Panc1 (cell line): ENCODE data around the gene DLGAP4. TPM values are rescaled to one million over a fixed set of nuclear protein-coding genes. Genes with fewer than 3 reads are reported as not detected.

Source experiments
- ATAC-seq: fragments of 200-7000 bp; cut with Tn5 transposase; 2 replicates; pipeline ENCODE4 v1.9.1; 2020; ENCODE audit warnings: mild to moderate bottlenecking, moderate library complexity
- BruUV-seq: library from RNA; stranded (reverse); fragments of 400-500 nt; replicated peaks from 2 replicates; lab custom pipeline; 2021; lab: Mats Ljungman, UMichigan
- CTCF ChIA-PET: fragments of 300-600 bp; sonication (Branson Sonifier 250); formaldehyde crosslinking; loops from one replicate; lab custom pipeline; 2022; ENCODE audit warnings: antibody characterized with exemption; lab: Charles Lee
- POLR2A ChIA-PET: fragments of 300-600 bp; sonication (Branson Sonifier 250); formaldehyde crosslinking; loops from one replicate; lab custom pipeline; 2022; ENCODE audit warnings: antibody characterized with exemption; lab: Charles Lee
- DNase-seq: peaks from one replicate; pipeline ENCODE4 v3.0.0-alpha.2; 2010; ENCODE audit warnings: low read depth, low spot score
- H3K27ac ChIP-seq: 2 replicates; pipeline ENCODE4 v1.5.1; 2011; ENCODE audit warnings: mild to moderate bottlenecking, low read length, inconsistent platforms
- H3K27me3 ChIP-seq: fragments of 200-500 bp; sonication (Bioruptor generic); 2 replicates; pipeline ENCODE4 v1.6.0; 2014; ENCODE audit warnings: low read length, inconsistent platforms; ENCODE audit not compliant: control insufficient read depth, insufficient read depth
- H3K36me3 ChIP-seq: fragments of 200-500 bp; sonication (Bioruptor generic); 2 replicates; pipeline ENCODE4 v1.5.1; 2014; ENCODE audit warnings: inconsistent platforms, mild to moderate bottlenecking, low read length, moderate library complexity; ENCODE audit not compliant: control insufficient read depth, insufficient read depth
- H3K4me1 ChIP-seq: 2 replicates; pipeline ENCODE4 v1.5.1; 2011; ENCODE audit warnings: inconsistent platforms, mild to moderate bottlenecking, low read length, moderate library complexity; ENCODE audit not compliant: control insufficient read depth, insufficient read depth
- H3K4me3 ChIP-seq, 2 experiments: 2 replicates each; pipeline ENCODE4 v1.5.1; 2011 to 2012; ENCODE audit warnings: low read depth in 2 of 2, low read length in 2 of 2, mild to moderate bottlenecking in 2 of 2, inconsistent platforms in 1 of 2, moderate library complexity in 1 of 2
- H3K9me3 ChIP-seq: fragments of 200-500 bp; sonication (Bioruptor generic); 2 replicates; pipeline ENCODE4 v1.5.1; 2014; ENCODE audit warnings: low read depth, mild to moderate bottlenecking, inconsistent platforms, low read length, moderate library complexity; ENCODE audit not compliant: control insufficient read depth, insufficient read depth
- POLR2AphosphoS5 ChIP-seq: IDR thresholded peaks from 2 replicates; pipeline ENCODE4 v1.6.1; 2012; ENCODE audit warnings: mild to moderate bottlenecking, low read depth, low read length, moderate library complexity
- SIN3A ChIP-seq: IDR thresholded peaks from 2 replicates; pipeline ENCODE4 v1.6.1; 2012; ENCODE audit warnings: low read depth, mild to moderate bottlenecking, low read length, moderate library complexity, borderline replicate concordance; ENCODE audit not compliant: insufficient read depth
- TCF7L2 ChIP-seq: IDR thresholded peaks from 2 replicates; pipeline ENCODE4 v1.6.1; 2011; ENCODE audit warnings: mild to moderate bottlenecking, low read depth, low read length, inconsistent platforms
- in situ Hi-C: cut with HindIII; loops from 2 replicates; pipeline ENCODE4 v1.10.0; 2016; ENCODE audit warnings: low sequenced_read_pairs, low pct_unique_long_range_greater_than_20kb
- intact Hi-C: fragments of 100-400 bp; cut with micrococcal nuclease; formaldehyde crosslinking; loops from one replicate; pipeline ENCODE4 v1.10.0; 2022; ENCODE audit not compliant: unreplicated experiment
- total RNA-seq: library from RNA; stranded (reverse); gene quantifications from one replicate; pipeline ENCODE4 v1.2.1, GENCODE V29; 2021; ENCODE audit not compliant: unreplicated experiment
- TF ChIP-seq, protein P1 (sequence below), 2 experiments: IDR thresholded peaks; 2 replicates each; pipeline ENCODE4 v1.6.1; 2011 to 2012; ENCODE audit warnings: low read depth in 2 of 2, control low read depth in 1 of 2, low read length in 1 of 2, mild to moderate bottlenecking in 1 of 2, moderate library complexity in 1 of 2; ENCODE audit not compliant: insufficient read depth in 1 of 2
- TF ChIP-seq, protein P2 (sequence below): fragments of 450-650 bp; IDR thresholded peaks from 2 replicates; pipeline ENCODE4 v1.5.1; 2017; ENCODE audit warnings: mild to moderate bottlenecking

DLGAP4 gene
- total RNA-seq, 1 experiment from 2014 or later = 52.5 TPM

DNA sequence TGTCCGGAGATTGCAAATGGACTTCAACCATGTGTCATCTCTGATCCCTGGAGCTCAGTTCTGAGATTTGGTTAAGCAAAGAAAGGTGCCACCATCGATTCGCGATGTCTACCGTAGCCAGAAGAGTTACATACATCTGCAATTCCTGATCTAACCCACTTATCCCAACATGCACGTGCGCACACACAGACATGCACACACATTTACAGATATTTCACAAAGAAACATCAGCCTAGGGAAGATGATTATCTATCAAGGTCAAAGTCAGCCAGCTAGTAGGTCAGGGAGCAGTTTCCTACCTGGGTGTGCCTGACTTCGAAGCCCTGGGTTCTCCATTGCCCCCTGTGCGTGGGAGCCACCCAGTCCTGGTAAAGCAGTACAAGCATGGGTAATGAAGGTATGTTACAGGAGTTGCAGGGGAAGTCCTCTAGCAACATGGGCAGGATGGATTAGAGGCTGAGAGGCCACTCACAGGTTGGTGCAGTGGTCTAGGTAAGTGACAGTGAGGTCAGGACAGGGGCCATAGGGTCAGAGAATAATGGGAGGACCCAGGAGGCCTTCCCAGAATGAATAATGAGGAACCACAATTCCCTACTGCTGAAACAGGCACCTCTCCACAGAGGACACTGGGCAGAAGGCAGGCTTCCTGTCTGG is 150.0 kb downstream of the DLGAP4 start:
- BruUV-seq = no TSS peak
- no peak overlapping the region for H3K27ac ChIP-seq
- ChIA-PET CTCF (no interaction called here), POLR2A (no interaction called here)
- no peak for TF ChIP-seq POLR2AphosphoS5
- TF ChIP-seq, protein P1, sequence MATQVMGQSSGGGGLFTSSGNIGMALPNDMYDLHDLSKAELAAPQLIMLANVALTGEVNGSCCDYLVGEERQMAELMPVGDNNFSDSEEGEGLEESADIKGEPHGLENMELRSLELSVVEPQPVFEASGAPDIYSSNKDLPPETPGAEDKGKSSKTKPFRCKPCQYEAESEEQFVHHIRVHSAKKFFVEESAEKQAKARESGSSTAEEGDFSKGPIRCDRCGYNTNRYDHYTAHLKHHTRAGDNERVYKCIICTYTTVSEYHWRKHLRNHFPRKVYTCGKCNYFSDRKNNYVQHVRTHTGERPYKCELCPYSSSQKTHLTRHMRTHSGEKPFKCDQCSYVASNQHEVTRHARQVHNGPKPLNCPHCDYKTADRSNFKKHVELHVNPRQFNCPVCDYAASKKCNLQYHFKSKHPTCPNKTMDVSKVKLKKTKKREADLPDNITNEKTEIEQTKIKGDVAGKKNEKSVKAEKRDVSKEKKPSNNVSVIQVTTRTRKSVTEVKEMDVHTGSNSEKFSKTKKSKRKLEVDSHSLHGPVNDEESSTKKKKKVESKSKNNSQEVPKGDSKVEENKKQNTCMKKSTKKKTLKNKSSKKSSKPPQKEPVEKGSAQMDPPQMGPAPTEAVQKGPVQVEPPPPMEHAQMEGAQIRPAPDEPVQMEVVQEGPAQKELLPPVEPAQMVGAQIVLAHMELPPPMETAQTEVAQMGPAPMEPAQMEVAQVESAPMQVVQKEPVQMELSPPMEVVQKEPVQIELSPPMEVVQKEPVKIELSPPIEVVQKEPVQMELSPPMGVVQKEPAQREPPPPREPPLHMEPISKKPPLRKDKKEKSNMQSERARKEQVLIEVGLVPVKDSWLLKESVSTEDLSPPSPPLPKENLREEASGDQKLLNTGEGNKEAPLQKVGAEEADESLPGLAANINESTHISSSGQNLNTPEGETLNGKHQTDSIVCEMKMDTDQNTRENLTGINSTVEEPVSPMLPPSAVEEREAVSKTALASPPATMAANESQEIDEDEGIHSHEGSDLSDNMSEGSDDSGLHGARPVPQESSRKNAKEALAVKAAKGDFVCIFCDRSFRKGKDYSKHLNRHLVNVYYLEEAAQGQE (IDR thresholded peaks at IDR 0.05; ENCODE audit: insufficient read depth in 1 of 2, low read depth in 2 of 2, low read length in 1 of 2) = no peak
- TF ChIP-seq, protein P2, sequence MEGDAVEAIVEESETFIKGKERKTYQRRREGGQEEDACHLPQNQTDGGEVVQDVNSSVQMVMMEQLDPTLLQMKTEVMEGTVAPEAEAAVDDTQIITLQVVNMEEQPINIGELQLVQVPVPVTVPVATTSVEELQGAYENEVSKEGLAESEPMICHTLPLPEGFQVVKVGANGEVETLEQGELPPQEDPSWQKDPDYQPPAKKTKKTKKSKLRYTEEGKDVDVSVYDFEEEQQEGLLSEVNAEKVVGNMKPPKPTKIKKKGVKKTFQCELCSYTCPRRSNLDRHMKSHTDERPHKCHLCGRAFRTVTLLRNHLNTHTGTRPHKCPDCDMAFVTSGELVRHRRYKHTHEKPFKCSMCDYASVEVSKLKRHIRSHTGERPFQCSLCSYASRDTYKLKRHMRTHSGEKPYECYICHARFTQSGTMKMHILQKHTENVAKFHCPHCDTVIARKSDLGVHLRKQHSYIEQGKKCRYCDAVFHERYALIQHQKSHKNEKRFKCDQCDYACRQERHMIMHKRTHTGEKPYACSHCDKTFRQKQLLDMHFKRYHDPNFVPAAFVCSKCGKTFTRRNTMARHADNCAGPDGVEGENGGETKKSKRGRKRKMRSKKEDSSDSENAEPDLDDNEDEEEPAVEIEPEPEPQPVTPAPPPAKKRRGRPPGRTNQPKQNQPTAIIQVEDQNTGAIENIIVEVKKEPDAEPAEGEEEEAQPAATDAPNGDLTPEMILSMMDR = no peak
- no peak for TF ChIP-seq SIN3A
- no peak for TF ChIP-seq TCF7L2
- DNase-seq = no peak
- H3K4me3 ChIP-seq = no peak overlapping the region
- H3K36me3 ChIP-seq = no peaks in the 10 kb centered on the region
- H3K9me3 ChIP-seq = no peaks in the 10 kb centered on the region
- H3K27me3 ChIP-seq = no peaks in the 10 kb centered on the region
- intact Hi-C loops = no loop called here
- peaks cover 9% of the 10 kb centered on the region; the same call in 1 of the 2 replicates for H3K4me1 ChIP-seq
- ATAC-seq = no peak
- in situ Hi-C loops = no loop called here

DNA sequence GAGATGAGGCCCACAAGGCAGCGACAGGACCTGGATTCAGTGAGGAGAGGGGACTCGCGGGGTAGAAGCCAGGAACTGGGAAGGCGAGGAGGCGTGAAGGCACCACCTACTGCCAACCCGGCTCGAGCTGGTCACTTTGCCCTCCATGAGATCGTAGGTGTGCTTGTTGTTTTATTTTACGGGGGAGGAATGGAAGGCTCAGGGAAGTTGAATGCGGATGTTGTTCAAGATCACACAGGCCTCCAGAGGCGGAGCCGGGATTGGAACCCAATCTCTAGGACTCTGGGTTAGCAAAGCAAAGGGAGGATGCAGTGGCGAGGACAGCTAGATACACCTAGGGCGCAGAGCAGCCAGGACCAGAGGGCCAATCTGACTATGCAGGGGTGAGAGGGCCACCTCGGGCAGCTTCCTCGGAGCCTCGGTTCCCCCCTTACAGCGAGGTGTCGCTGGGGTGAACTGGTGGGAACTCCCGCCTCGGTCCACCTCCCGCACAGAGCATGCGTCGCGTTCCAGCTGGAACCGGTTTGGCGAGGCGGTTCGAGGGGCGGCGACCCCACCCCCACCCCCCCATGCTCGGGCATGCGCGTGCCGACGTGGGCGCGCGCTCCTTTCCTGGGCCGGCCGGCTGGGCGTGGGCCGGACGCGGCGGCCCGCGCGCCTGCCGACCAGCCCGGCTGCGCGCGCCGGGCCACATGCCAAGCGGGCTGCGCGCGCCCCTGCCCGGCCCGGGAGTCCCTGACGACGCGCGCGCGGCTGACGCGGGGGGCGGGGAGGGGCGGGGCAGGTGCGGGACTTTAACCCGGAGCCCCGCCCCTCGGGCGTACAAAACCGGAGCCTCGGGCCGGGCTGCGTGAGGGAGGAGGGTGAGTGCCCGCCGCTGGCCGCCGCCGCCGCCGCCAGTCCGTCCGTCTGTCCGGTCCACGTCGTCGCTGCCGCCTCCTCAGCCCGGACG is 154.8 kb downstream of the DLGAP4 start:
- TF ChIP-seq, protein P2 = no peak
- no peak for TF ChIP-seq SIN3A
- TF ChIP-seq, protein P1 (IDR thresholded peaks at IDR 0.05; ENCODE audit: insufficient read depth in 1 of 2, low read depth in 2 of 2, low read length in 1 of 2) = no peak
- peak; percentile 87 for TF ChIP-seq POLR2AphosphoS5
- TF ChIP-seq TCF7L2 = no peak
- peak; percentile 61 for DNase-seq
- Histone ChIP-seq H3K4me1 (peaks cover 25% of the 10 kb centered on the region), H3K27me3 (no peaks in the 10 kb centered on the region), H3K4me3 (peak overlapping the region; percentile 60 to 94), H3K36me3 (no peaks in the 10 kb centered on the region), H3K27ac (peak overlapping the region; percentile 96), H3K9me3 (no peaks in the 10 kb centered on the region)
- ATAC-seq = peak; percentile 89
- BruUV-seq = no TSS peak
- intact Hi-C loops (no loop called here), in situ Hi-C loops (no loop called here)
- ChIA-PET POLR2A (no interaction called here), CTCF (interaction anchor here (0.6 to 0.7 kb wide), 2 partner anchors 37 to 216 kb away, joined by 3 read pairs; no protein-coding TSS in a partner anchor)
